ENCODE data around the gene POLR2I.

- TF ChIP-seq, protein P1, sequence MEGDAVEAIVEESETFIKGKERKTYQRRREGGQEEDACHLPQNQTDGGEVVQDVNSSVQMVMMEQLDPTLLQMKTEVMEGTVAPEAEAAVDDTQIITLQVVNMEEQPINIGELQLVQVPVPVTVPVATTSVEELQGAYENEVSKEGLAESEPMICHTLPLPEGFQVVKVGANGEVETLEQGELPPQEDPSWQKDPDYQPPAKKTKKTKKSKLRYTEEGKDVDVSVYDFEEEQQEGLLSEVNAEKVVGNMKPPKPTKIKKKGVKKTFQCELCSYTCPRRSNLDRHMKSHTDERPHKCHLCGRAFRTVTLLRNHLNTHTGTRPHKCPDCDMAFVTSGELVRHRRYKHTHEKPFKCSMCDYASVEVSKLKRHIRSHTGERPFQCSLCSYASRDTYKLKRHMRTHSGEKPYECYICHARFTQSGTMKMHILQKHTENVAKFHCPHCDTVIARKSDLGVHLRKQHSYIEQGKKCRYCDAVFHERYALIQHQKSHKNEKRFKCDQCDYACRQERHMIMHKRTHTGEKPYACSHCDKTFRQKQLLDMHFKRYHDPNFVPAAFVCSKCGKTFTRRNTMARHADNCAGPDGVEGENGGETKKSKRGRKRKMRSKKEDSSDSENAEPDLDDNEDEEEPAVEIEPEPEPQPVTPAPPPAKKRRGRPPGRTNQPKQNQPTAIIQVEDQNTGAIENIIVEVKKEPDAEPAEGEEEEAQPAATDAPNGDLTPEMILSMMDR (IDR thresholded peaks at IDR 0.05; ENCODE audit: poor library complexity, severe bottlenecking), result no peak
- TF ChIP-seq EZH2 (IDR thresholded peaks at IDR 0.05; ENCODE audit: borderline replicate concordance, insufficient read depth, low read length, poor library complexity, severe bottlenecking) (no peak), SMC3 (conservative IDR thresholded peaks at IDR 0.05; ENCODE audit: poor library complexity) (no peak), RAD21 (conservative IDR thresholded peaks at IDR 0.05) (no peak), TAF1 (IDR thresholded peaks at IDR 0.05; ENCODE audit: low read depth) (no peak), POLR2AphosphoS5 (IDR thresholded peaks at IDR 0.05) (no peak), REST (IDR thresholded peaks at IDR 0.05; ENCODE audit: borderline replicate concordance) (no peak), EP300 (conservative IDR thresholded peaks at IDR 0.05; ENCODE audit: poor library complexity, severe bottlenecking) (no peak)
These were observed 7.7 kb downstream of the POLR2I start for GRCh38 chr19:36106991-36107390.

Data from neural cell (in vitro differentiated cells).